AG08395 (cell line): ENCODE data around the gene TTC7B.
A peak's percentile ranks its signal among the peaks of the same experiment; 100 is the strongest.

ENCODE experiments used
- DNase-seq: peaks from one replicate; pipeline ENCODE4 v3.0.0; 2012; ENCODE audit warnings: mixed read lengths, low spot score

TTC7B gene

GRCh38 chr14:90703841-90704737 lies 112.1 kb downstream of the TTC7B start:
- no peak for DNase-seq

DNA sequence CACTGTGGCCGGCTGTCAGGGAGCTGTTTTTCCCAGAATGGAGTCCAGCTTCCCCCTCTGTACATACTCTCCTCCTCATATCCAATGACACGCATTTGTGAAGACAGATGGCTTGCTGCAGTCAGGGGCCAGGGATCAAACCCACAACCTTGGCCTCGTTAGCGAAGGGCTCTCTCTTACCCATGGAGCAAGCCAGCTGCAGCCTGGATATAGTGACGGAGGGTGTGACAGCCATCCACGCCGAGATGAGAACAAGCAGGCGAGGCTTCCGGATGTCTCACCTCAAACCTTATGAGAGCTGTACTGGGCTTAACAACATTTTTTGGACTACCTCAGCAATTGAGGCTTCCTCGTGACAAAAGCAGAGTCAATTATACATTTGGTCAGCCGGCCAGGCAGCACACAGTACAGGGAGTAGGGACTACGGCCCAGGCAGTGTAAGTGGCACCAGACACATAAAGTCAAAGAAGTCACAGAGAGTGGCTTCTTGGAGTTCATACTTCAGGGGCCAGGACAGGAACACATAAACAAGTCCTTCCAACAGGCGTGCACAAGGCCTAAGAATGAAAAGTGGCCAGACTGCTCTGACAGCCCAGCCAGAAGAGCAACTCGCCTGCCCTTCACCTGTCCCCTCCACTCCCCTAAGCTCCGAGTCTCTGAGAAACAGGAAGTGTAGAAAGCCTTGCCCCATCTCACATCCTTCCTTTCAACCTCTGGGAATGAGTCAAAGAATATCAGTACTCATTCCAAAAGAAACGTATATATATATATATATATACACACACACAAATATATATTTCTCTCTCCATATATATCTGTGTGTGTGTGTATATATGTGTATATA lies 115.1 kb downstream of the TTC7B start:
- DNase-seq, result no peak

DNA sequence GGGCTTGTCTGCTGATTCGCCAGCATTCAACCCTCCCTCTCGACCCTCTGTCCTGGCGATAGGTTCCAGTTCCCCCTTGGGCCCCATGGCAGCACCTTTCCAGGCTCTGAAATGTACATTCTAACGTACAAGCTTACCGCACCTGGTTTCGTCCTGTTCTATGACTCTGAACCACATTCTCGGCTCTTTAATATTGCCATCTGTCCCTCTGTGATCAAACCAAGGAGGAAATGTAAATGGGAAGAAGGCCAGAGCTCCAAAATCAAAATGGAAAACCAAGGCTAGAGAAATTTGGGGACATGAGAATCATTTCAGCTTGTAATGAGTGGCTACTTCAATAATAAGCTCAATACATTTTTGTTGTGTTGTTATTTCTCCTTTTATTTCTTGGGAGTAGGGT lies 117.2 kb downstream of the TTC7B start:
- DNase-seq, result no peak

DNA sequence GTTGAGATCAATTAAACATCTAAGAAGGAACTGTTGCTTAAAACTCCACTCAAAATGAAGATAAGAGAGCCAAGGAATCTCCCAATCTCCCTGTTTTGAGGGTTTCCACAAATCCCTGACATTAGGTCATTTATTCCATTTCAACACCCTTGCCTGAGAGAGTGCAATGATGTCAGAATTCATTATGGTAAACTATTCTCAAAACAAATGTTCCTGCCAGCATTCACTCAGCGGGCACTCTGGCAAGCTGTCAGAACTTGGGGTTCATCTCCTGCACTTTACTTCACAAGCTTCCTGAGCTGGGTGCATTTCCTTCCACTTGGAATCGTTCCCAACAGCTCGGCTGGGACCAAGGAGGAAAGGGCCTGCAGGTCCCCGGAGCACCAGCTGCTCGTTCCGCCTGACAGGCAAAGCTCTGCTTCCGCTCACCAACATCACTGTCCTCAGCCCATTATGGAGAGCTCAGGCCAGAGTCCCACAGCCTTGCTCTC lies 117.8 kb downstream of the TTC7B start:
- peak; percentile 35 for DNase-seq

DNA sequence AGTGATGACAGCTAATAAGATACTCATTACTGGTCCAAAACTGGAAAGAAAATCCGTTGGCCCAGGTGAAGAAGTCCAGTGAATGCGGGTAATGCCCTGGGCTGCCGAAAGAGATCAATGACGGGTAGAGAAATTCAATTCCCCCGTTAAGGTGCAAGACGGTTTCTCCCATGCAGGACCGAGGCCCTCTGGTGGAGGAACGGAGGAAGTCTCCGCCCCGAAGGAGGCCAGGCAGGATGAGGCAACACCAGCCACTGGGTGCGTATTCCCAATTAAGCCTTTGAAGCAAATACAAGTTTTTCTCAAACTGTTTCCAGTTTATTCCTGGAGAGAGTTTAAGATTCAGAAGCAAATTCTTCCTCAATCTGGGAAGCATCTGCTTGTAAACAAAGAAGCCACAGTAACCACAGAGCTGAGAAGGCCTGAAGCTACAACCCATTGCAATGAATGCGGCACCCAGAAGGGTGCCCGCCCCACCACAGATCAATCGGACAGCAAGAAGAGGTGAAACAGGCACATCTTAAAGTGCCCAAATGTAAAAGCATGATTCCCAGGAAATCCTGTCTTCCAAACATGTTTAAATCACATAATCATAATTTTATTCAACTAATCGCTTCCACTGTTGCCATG lies 118.5 kb downstream of the TTC7B start:
- peak; percentile 88 for DNase-seq

DNA sequence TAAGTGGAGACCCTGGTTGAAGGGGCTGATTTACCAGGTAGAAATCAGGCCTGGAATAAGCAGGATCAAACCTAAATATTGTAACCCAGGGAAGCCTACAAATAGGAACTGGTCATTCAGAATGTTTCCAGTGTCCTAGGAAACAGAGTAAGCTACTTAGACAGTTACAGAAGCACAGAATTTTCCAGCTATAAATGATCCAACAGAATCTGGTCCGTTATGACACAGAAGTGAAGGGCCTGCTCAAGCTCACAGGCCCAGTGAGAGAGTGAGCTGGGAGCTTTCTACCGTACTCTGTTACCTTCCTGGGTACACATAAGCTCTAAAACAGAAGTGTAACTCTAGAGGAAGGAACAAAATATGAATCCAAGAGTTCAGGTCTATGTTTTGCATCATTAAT lies 119.1 kb downstream of the TTC7B start:
- no peak for DNase-seq

- no peak for DNase-seq
Observed at GRCh38 chr14:90696720-90697119, 119.5 kb downstream of the TTC7B start.

DNA sequence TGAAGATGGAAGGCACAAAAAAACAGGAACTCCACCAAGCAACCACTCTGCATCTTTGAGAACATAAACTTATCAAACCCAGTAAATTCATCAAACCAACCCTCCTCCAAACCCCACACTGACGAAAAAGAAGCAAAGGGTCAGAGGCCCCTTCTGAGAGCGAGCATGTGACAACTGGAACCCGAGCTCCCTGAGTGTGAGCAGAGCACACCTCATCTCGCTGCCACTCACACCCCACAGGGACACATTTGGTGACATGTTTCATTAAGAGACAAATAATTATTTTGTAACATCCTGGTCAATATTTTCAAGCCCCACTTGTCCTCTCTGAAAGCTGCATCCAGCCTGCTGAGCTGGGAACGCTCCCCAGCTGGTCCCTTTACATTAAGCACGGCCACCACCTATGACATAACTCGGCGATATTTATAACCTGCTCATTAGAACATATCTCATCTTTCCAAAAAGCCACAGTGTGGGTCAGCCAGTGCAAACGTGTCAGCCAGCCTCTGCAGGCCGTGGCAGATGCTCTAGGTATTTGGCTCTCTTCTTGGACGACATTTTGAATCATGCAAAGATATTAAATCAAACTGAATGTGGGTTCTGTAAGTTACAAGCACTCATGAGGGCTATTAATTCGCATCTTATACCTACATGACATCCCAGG lies 120.1 kb downstream of the TTC7B start:
- DNase-seq, result no peak

DNA sequence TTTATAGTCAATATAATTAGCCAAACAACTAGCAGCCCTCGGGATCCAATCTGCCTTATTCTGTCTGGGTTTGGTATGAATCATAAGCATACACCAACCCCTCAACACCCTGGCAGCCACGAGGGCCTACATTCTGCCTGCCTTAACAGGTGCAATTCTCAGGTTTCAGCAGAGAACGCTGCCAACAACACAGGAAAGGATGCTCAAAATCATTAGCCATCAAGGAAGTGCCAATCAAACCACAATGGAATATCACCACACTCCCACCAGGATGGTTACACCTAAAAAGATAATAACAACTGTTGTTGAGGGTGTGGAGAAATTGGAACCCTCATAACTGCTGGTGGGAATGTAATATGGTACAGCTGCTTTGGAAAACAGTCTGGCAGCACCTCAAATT lies 122.8 kb downstream of the TTC7B start:
- no peak for DNase-seq

DNA sequence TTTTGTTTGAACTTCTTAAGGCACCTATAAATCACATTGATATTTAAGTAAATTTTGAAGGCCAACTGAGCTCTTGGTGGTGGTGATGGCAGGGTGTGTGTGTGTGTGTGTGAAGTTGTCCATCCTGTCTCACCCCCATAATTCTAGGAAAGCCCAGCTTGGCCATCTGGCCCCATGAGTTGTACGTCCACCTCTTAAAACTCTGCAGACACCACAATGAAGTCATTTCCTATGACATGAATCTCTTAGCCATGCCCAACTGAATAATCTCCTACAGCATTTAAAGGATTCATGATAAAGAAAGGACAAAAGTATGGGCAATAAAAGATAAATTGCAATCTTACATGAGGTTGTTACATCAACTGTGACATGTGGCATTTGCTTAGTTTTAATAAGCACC lies 123.4 kb downstream of the TTC7B start:
- no peak for DNase-seq

DNA sequence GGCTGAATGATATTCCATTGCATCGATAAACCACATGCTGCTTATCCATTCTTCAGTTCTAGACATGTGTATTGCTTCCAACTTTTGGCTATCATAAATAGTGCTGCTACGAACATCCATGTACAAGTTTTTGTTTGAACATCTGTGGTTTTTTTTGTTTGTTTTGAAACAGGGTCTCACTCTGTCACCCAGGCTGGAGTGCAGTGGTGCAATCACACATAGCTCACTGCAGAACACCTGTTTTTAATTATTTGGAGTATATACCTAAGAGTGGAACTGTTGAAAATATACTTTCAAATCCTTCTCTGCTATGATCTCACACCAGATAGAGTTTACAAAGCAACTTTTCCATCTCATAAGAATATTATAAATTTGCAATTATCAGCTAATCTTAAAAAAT lies 124.2 kb downstream of the TTC7B start:
- DNase-seq, result no peak

DNA sequence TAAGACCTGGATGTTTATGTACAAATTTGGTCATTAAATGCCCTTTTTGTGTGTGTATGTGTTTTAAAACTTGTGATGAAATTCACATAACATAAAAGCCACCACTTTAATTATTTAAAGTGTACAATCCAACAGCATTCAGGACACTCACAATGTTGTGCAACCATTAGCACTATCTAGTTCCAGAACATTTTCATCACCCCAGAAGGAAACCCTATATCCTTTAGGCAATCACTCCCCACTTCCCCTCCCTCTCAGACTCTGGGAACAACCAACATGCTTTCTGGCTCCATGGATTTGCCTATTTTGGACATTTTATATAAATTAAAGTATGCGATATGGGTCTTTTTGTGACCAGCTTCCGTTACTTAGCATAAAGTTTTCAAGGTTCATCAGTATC lies 124.6 kb downstream of the TTC7B start:
- no peak for DNase-seq

DNA sequence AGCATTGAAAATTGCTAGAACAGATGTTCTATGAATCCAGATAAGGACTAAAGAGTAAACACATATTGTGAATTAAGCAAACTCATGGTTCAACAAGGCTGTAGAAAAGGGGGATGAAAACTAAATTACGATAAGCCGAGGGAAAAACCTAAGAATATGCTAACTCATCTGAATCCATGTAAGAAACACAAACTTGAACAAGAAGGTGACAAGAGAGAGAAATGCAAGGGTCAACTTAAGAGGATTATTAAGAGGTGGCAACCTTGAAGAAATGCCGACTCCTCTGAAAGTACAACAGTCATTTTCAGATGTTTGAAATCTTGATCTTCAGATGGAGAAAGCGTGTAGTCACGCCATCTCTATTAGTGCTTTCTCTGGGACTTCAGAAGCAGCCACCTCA lies 128.6 kb downstream of the TTC7B start:
- no peak for DNase-seq

- no peak for DNase-seq
Observed at GRCh38 chr14:90682615-90683014, 133.6 kb downstream of the TTC7B start.

- DNase-seq, result no peak
Observed at GRCh38 chr14:90681929-90682328, 134.3 kb downstream of the TTC7B start.

GRCh38 chr14:90678846-90679362 lies 137.3 kb downstream of the TTC7B start:
- DNase-seq, result no peak

DNA sequence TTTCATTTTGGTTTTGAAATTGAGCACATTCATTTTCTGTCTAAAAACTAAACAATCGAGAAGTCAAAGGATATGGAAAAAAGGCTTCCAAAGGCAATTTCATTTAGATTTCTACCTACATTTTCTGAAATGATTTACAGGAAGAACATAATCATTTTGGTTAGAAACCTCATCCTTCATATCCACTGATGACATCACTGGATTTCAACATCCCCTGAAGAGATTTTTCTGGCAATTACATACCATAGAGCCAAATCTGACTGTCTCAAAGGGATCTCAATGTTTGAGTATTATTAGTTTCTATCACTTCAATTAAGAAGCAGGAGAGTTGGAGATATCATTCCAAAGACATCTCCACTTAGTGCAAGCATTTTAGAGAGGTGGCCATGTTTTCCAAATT lies 137.8 kb downstream of the TTC7B start:
- no peak for DNase-seq

GRCh38 chr14:90677484-90678050 lies 138.7 kb downstream of the TTC7B start:
- peak; percentile 24 for DNase-seq

DNA sequence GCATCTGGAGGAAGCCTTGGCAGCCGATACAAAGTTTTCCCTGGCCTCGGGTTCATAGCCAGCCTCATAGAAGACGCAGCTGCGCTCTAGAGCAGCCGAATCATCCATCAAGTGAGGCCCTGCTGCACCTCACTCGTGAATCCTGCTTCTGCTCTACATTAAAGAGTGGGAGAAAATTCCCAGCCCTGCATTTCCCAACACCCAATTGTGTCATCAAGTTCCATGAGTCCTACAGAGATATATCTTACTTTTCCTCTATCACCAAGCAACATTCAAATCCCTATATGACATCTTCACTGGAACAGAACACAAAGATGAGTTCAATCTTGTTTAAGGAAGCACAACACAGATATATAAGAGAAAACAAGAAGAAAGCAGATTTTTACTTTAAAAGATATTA lies 139.3 kb downstream of the TTC7B start:
- no peak for DNase-seq

DNA sequence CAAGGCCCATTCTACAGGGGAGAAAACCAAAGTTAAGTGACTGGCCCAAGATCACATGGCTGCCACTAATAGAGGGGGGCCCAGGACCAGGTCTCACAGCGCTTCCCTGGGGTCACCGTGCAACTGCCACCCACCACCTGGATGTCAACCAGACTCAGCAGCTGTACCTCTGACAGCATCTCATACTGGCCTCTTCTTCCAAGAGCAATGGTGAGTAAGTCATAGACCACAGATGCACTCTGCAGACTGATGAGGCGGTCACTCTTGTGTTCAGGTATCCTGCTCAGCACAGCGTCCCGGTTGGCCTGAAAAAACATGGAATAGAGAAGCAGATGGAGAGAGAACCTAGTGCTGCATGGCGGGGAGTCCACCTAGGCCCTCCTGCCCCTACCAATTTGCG lies 139.9 kb downstream of the TTC7B start:
- no peak for DNase-seq

DNA sequence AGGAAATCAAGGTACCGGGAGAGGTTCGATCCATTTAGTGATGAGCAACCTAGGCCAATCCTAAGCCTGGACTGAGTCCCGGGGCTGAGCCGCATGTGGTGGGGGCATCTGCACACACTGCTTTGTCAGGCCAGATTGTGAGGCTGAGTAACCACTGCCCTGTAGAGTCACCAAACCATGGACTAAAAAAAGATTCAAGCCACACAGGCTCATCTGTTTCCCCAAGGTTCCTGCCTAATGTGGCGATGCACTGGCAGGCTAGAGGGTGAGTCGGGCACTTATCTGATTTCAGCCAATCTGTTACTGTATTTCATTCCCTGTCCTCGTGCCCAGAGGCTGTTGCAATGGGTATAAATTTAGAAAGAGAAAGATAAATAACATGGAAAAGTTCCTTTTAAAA lies 140.8 kb downstream of the TTC7B start:
- DNase-seq, result peak; percentile 78
